Measurements from ENCODE around the gene ETV5. TPM values are rescaled to one million over a fixed set of nuclear protein-coding genes. Genes with fewer than 3 reads are reported as not detected.

ETV5 gene
- total and polyA plus RNA-seq, 2 of the 4 experiments (the other 2 are of a cell fraction), result 15.7 to 20.1 TPM

GRCh38 chr3:186042521-186043202 lies 66.2 kb downstream of the ETV5 start:
- Histone ChIP-seq H3K4me3 (ENCODE audit: insufficient read depth, low read depth, low read length) (no peak overlapping the region), H3K9ac (ENCODE audit: low read depth, low read length) (no peak overlapping the region), H4K91ac (ENCODE audit: insufficient read depth, low read depth, low read length) (no peak overlapping the region), H3K4me2 (ENCODE audit: low read depth, low read length) (peak overlapping the region; percentile 49; the same call in 1 of the 2 replicates), H3K27me3 (ENCODE audit: control insufficient read depth, insufficient read depth, low read length) (peaks cover 2% of the 10 kb centered on the region; the same call in 1 of the 2 replicates), H2BK5ac (ENCODE audit: low read depth, low read length, poor library complexity, severe bottlenecking) (no peak overlapping the region), H3K4me1 (ENCODE audit: control insufficient read depth, insufficient read depth, low read length) (peaks cover 7% of the 10 kb centered on the region), H2BK15ac (ENCODE audit: low read depth, low read length) (no peak overlapping the region), H3K4ac (ENCODE audit: low read depth, low read length) (no peak overlapping the region; the same call in 1 of the 2 replicates), H2BK120ac (ENCODE audit: low read depth, low read length) (no peak overlapping the region), H2BK20ac (ENCODE audit: low read depth, low read length) (no peak overlapping the region), H2AFZ (replicated peaks; ENCODE audit: low read length, poor library complexity) (no peak overlapping the region), H3K14ac (replicated peaks; ENCODE audit: low read depth, low read length) (no peak overlapping the region), H4K20me1 (ENCODE audit: insufficient read depth, low read length) (no peaks in the 10 kb centered on the region), H3K9me1 (ENCODE audit: insufficient read depth, low read length) (peaks cover 3% of the 10 kb centered on the region; the same call in 1 of the 2 replicates), H4K8ac (ENCODE audit: low read depth in 2 of 2, low read length in 2 of 2) (no peak overlapping the region), H2AK9ac (replicated peaks; ENCODE audit: low read depth, low read length, poor library complexity) (no peak overlapping the region), H3K23ac (ENCODE audit: low read depth, low read length) (0 out of 2 replicates have a peak overlapping the region, but pooled peaks have one; percentile 7), H3K56ac (ENCODE audit: extremely low read depth, insufficient read depth, low read length) (no peak overlapping the region), H3K79me1 (ENCODE audit: low read depth in 1 of 2, low read length in 2 of 2) (no peaks in the 10 kb centered on the region), H3K18ac (ENCODE audit: low read depth, low read length) (no peak overlapping the region), H3K27ac (ENCODE audit: insufficient read depth, low read length) (no peak overlapping the region), H2AK5ac (ENCODE audit: low read depth, low read length) (no peak overlapping the region), H3K36me3 (ENCODE audit: control insufficient read depth, insufficient read depth, low read length) (peaks cover 4% of the 10 kb centered on the region), H3K9me3 (ENCODE audit: control insufficient read depth, insufficient read depth, low read length) (peaks cover 7% of the 10 kb centered on the region), H4K5ac (ENCODE audit: low read depth, low read length) (no peak overlapping the region)
- WGBS, 2 experiments (ENCODE audit: extremely low coverage in 2 of 2, insufficient read length in 1 of 2), result 41% methylated on average over 6 of the region's 7 CpGs; no CpG with 5 or more reads in 1 of the 2 experiments
- ChIA-PET POLR2A (ENCODE audit: unreplicated experiment) (no interaction called here), CTCF (no interaction called here)
- DNase-seq (peak; percentile 56), ATAC-seq (ENCODE audit: low read depth) (peak; percentile 81)
- intact Hi-C loops (cut with micrococcal nuclease) (no loop called here), dilution Hi-C loops (cut with HindIII; ENCODE audit: low sequenced_read_pairs, unreplicated experiment) (no loop called here), in situ Hi-C loops (cut with MboI; ENCODE audit: low sequenced_read_pairs) (no loop called here)
- BruUV-seq (replicated peaks), result no TSS peak
- TF ChIP-seq FOS (IDR thresholded peaks at IDR 0.05; ENCODE audit: low read depth, low read length), result no peak
- no peak for TF ChIP-seq NFE2L2 (IDR thresholded peaks at IDR 0.05; ENCODE audit: low read depth, low read length)
- TF ChIP-seq SMC3 (IDR thresholded peaks at IDR 0.05; ENCODE audit: low read depth, low read length), result no peak
- no peak for TF ChIP-seq ELK1 (IDR thresholded peaks at IDR 0.05; ENCODE audit: borderline replicate concordance, low read depth, low read length)
- no peak for TF ChIP-seq RFX5 (IDR thresholded peaks at IDR 0.05; ENCODE audit: low read depth, low read length)
- TF ChIP-seq USF2 (IDR thresholded peaks at IDR 0.05; ENCODE audit: low read depth, low read length), result no peak
- TF ChIP-seq CHD1 (IDR thresholded peaks at IDR 0.05; ENCODE audit: low read depth, low read length), result no peak
- TF ChIP-seq BHLHE40 (IDR thresholded peaks at IDR 0.05; ENCODE audit: low read depth, low read length), result no peak
- no peak for TF ChIP-seq MAFK (IDR thresholded peaks at IDR 0.05; ENCODE audit: low read depth, low read length)

Data from IMR-90 (cell line).